GM06990 (cell line): ENCODE results near the gene TOR4A.

Experiments
- DNase-seq: peaks from one replicate; pipeline ENCODE4 v3.0.0-alpha.2; 2011; ENCODE audit not compliant: insufficient read length; ENCODE audit errors: extremely low read depth
- H3K27me3 ChIP-seq: replicated peaks from 2 replicates; pipeline ENCODE4 v1.6.0; 2011; ENCODE audit warnings: low read length; ENCODE audit not compliant: control insufficient read depth, insufficient read depth
- H3K36me3 ChIP-seq: 2 replicates; pipeline ENCODE4 v1.5.1; 2011; ENCODE audit warnings: low read length; ENCODE audit not compliant: control insufficient read depth, insufficient read depth
- H3K4me3 ChIP-seq: replicated peaks from 2 replicates; pipeline ENCODE4 v1.5.1; 2011; ENCODE audit warnings: low read depth, mild to moderate bottlenecking, control low read depth, low read length
- TF ChIP-seq, protein P1 (sequence below): IDR thresholded peaks from 2 replicates; pipeline ENCODE4 v1.5.1; 2011; ENCODE audit warnings: low read length, control low read depth, mild to moderate bottlenecking, inconsistent platforms; ENCODE audit not compliant: insufficient read depth, poor library complexity, severe bottlenecking

TOR4A gene

DNA sequence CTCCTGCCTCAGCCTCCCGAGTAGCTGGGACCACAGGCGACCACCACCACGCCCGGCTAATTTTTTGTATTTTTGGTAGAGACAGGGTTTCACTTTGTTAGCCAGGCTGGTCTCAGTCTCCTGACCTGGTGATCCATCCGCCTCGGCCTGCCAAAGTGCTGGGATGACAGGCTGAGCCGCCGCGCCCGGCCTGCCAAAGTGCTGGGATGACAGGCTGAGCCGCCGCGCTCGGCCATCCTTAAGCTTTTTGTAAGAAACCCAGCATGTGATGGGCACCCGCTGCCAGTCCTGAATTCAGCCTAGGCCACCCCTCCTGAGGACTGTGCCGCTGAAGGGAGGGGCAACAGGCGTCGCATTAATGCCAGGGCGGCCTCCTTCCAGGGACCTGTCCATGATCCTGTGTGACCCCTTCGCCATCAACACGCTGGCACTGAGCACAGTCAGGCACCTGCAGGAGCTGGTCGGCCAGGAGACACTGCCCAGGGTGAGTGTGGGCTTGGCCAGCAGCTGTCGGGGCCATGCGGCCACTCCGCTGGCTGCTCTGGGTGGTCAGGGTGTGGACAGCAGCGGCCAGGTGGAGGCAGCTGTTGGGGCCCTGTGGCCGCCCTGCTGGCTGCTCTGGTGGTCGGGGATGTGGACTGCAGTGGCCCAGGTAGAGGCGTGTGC is 11.9 kb upstream of the TOR4A start:
- no peak overlapping the region for H3K4me3 ChIP-seq
- no peaks in the 10 kb centered on the region for H3K27me3 ChIP-seq
- DNase-seq, result no peak
- H3K36me3 ChIP-seq, result peaks cover 20% of the 10 kb centered on the region
- TF ChIP-seq, protein P1, sequence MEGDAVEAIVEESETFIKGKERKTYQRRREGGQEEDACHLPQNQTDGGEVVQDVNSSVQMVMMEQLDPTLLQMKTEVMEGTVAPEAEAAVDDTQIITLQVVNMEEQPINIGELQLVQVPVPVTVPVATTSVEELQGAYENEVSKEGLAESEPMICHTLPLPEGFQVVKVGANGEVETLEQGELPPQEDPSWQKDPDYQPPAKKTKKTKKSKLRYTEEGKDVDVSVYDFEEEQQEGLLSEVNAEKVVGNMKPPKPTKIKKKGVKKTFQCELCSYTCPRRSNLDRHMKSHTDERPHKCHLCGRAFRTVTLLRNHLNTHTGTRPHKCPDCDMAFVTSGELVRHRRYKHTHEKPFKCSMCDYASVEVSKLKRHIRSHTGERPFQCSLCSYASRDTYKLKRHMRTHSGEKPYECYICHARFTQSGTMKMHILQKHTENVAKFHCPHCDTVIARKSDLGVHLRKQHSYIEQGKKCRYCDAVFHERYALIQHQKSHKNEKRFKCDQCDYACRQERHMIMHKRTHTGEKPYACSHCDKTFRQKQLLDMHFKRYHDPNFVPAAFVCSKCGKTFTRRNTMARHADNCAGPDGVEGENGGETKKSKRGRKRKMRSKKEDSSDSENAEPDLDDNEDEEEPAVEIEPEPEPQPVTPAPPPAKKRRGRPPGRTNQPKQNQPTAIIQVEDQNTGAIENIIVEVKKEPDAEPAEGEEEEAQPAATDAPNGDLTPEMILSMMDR, result no peak

DNA sequence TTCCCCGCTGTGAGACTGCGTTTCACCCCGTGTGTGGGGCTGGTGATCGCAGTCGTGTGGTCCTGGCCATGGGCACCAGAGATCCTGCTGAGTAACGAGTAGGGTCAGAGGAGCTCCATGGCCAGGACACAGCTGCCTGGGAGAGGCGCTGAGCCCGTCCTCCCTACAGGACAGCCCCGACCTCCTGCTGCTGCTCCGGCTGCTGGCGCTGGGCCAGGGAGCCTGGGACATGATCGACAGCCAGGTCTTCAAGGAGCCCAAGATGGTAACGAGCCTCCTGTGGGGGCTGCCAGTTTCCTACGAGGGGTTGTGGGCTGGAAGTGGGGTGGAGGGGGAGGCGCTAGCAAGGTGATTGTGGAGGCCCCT is 11.4 kb upstream of the TOR4A start:
- no peak for DNase-seq
- no peak overlapping the region for H3K4me3 ChIP-seq
- H3K36me3 ChIP-seq, result peaks cover 24% of the 10 kb centered on the region
- H3K27me3 ChIP-seq, result no peaks in the 10 kb centered on the region
- TF ChIP-seq, protein P1, result no peak

DNA sequence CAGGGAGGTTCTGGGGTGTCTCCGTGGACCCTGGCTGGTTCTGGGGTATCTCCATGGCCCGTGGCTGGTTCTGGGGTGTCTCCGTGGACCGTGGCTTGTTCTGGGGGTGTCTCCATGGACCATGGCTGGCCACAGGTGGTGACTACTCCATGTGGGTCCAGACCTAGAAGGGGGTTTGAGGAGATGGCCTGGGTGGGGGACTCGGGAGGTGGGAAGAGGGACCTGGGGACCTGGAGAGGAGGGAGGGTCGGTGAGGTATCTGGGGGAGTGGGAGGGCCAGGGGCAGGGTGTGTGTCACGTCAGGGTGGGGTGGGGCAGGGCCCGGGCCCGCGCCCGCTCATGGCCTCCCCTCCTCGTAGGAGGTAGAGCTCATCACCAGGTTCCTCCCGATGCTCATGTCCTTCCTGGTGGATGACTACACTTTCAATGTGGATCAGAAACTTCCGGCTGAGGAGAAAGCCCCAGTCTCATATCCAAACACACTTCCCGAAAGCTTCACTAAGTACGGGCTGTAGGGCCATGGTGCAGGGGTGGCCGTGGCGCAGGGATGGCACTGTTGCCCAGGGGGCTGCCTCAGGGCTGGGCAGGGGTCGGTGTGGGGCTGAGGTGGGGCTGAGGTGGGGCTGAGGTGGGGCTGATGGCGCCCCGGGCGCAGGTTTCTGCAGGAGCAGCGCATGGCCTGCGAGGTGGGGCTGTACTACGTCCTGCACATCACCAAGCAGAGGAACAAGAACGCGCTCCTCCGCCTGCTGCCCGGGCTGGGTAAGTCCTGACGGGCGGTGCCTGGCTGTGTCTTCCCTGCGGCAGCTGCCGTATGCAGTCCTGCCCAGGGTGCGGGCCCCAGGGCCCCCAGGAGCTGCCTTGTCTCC is 10.7 kb upstream of the TOR4A start:
- no peak overlapping the region for H3K4me3 ChIP-seq
- no peak for DNase-seq
- H3K36me3 ChIP-seq, result peaks cover 25% of the 10 kb centered on the region
- TF ChIP-seq, protein P1, result no peak
- H3K27me3 ChIP-seq, result no peaks in the 10 kb centered on the region

DNA sequence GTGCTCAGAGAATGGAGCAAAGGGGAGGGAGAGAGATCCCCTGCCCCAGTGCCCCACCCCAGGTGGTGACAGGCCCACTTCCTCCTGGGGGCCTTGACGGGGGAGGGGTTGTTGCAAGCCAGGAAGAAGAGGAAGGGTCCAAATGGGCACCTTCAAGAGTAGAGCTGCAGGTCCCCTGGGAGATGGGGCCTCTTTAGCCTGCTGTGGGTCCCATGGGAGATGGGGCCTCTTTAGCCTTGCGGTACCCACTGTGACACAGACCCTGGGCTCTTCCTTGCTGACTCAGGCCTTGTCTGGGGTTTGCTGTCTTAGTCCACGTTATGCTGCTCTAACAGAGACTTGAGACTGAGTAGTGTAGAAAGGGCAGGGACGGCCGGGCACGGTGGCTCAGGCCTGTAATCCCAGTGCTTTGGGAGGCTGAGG is 9.6 kb upstream of the TOR4A start:
- Histone ChIP-seq H3K36me3 (peaks cover 32% of the 10 kb centered on the region), H3K27me3 (no peaks in the 10 kb centered on the region), H3K4me3 (peak overlapping the region; percentile 38)
- DNase-seq, result peak; percentile 56
- TF ChIP-seq, protein P1, result no peak

DNA sequence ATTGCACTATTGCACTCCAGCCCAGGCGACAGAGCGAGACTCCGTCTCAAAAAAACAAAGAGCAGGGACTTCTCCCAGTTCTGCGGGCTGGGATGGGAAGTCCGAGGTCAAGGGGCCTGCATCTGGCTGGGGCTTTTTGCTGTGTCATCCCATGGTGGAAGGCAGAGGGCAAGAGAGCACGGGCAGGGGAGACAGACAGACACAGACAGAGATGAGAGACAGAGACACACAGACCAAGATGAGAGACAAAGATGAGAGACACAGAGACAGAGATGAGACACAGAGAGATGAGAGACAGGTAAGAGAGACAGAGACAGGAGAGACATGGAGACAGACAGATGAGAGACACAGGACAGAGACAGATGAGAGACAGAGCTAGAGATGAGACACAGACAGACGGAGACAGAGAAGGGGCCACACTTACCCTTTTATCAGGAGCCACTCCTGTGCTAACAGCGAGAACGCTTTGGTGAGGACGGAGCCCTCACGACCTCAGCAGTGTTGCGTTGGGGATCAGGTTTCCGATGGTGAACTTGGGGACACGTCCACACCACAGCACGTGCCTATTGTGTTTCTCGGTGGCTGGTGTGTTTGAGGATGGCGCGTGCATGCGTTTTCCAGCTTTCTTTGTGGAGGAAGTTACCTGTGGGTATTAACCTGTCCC is 8.9 kb upstream of the TOR4A start:
- DNase-seq, result no peak
- H3K4me3 ChIP-seq, result peak overlapping the region; percentile 48
- TF ChIP-seq, protein P1, result no peak
- H3K36me3 ChIP-seq, result peaks cover 34% of the 10 kb centered on the region
- no peaks in the 10 kb centered on the region for H3K27me3 ChIP-seq
